Colonic mucosa (tissue), 4 donors: ENCODE results near the gene OPN4. TPM values are rescaled to one million over a fixed set of nuclear protein-coding genes. Genes with fewer than 3 reads are reported as not detected.
A peak's percentile ranks its signal among the peaks of the same experiment; 100 is the strongest.

Experiments used
- DNase-seq: peaks from one replicate; pipeline ENCODE4 v3.0.0-alpha.2; 2020
- H3K27ac ChIP-seq: fragments of 200-600 bp; one replicate; pipeline ENCODE4 v1.8.0; 2021
- H3K27me3 ChIP-seq: fragments of 200-600 bp; one replicate; pipeline ENCODE4 v1.8.0; 2021
- H3K36me3 ChIP-seq: fragments of 200-600 bp; one replicate; pipeline ENCODE4 v1.8.0; 2021
- H3K4me1 ChIP-seq: fragments of 200-600 bp; one replicate; pipeline ENCODE4 v1.8.0; 2021; ENCODE audit warnings: mild to moderate bottlenecking
- H3K4me3 ChIP-seq: fragments of 200-600 bp; one replicate; pipeline ENCODE4 v1.8.0; 2021
- H3K9ac ChIP-seq, 2 donors: one replicate each; pipeline ENCODE4 v1.7.0; 2013; ENCODE audit warnings: control low read depth in 2 of 2, low read depth in 2 of 2, low read length in 2 of 2
- H3K9me3 ChIP-seq: fragments of 200-600 bp; one replicate; pipeline ENCODE4 v1.8.0; 2021
- CTCF ChIP-seq: fragments of 200-600 bp; IDR thresholded peaks from one replicate; pipeline ENCODE4 v1.8.0; 2022; ENCODE audit warnings: antibody characterized with exemption, mild to moderate bottlenecking
- intact Hi-C: fragments of 100-400 bp; cut with DNase I; formaldehyde crosslinking; loops from one replicate; pipeline ENCODE4 v1.14.1; 2022
- total RNA-seq, 2 donors: library from RNA; stranded (reverse); fragmentation: NEBNext Ultra II Directional in 1 of 2; extraction: Animal tissue kit (Norgen Biotek cat#: 25700) in 1 of 2; gene quantifications; one replicate each; pipeline ENCODE4 v1.2.1, GENCODE V29; 2021
- donor health status: healthy.
- donor health status: DM: no; HTN: no; CAD: no.
- donor health status: DM: no; HTN: no; CAD: no.

OPN4 gene
- total RNA-seq, 2 donors from 2014 or later = not detected

DNA sequence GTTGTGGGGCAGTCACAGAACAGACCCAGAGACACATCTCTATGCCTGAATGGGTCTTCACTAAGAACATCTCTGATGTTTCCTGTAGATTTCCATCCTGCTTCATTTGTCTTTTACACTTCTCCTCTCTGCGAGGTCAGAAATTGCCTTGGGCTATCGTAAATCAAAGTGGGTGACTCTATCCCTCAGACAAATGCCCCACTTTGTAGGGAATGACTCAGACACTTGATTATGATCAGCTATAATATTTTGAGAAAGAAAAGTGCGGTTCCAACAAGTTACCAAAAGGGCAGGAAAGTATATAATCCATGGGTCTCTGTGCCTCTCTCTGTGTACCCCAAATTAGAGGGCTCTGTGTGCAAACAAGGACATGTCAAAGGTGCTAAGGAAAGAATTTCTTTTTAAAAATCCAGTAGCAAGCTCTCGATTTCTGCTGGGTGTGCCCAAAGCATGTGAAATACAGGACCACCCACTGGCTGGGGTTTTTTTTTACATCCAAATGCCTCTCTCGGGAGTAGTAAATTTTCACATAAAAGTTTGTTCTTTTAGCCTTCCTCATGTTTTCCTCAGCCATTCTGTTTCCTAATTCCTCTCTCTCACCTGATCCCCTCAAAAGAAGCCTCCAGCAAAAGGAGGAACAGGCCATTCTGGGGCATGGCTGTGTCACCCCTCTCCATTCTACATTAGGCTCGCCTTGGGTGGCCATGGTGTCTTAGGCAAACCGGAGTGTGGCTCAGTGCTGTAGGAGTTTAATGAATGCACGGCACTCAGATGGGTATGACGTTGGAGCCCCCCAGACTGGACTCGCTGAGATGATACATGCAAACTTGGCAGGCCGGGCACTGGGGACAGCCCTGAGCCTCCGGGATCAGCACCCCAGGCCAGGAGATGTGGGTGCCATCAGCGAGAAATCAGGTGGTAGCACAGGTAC is 6.3 kb upstream of the OPN4 start:
- Histone ChIP-seq H3K9ac (no peak overlapping the region), H3K36me3 (no peaks in the 10 kb centered on the region), H3K4me1 (peaks cover 8% of the 10 kb centered on the region), H3K27ac (no peak overlapping the region), H3K9me3 (no peaks in the 10 kb centered on the region), H3K27me3 (no peaks in the 10 kb centered on the region), H3K4me3 (no peak overlapping the region)
- intact Hi-C loops = no loop called here
- no peak for TF ChIP-seq CTCF
- DNase-seq = no peak

DNA sequence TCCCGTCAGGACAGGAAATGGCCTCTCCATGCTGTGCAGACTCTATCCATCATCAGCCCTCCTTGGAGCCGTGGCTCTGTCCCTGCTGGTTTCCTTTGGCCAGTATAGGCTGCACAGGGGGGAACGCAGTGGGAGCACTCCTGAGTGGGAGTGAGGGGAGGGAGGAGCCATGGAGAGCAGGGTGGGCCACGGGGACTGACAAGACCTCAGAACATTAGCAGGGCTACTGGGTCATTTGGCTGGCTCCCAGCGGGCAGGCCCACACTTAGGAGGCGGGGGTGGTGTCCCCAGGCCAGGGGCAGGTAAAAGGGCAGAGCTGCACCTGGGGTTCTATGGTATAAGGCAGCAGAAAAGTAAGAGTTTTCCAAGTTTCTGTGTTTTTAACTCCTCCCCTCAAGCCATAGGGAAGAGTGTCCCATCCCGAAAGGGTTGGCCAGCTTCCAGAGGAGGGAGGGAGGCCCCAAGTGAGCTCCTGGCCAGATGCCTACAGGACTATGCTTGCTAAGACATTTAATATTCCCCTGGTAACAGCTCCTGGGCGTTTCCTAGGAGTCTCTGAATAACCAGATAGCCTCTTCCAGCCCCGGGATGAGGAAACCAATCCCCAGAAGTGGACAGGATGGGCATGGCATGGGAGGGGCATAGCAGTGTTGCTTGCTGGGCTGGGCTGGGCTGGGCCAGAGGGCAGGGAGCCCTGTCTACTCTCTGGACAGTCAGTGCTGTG is 5.5 kb upstream of the OPN4 start:
- no peak overlapping the region for H3K9ac ChIP-seq
- intact Hi-C loops = no loop called here
- no peaks in the 10 kb centered on the region for H3K9me3 ChIP-seq
- H3K4me3 ChIP-seq = no peak overlapping the region
- TF ChIP-seq CTCF = no peak
- H3K4me1 ChIP-seq = peaks cover 8% of the 10 kb centered on the region
- no peaks in the 10 kb centered on the region for H3K36me3 ChIP-seq
- peak; percentile 80 for DNase-seq
- H3K27ac ChIP-seq = no peak overlapping the region
- no peaks in the 10 kb centered on the region for H3K27me3 ChIP-seq

GRCh38 chr10:86649471-86650150 is 4.7 kb upstream of the OPN4 start:
- Histone ChIP-seq H3K36me3 (no peaks in the 10 kb centered on the region), H3K4me1 (peaks cover 8% of the 10 kb centered on the region), H3K27ac (no peak overlapping the region), H3K4me3 (no peak overlapping the region), H3K9ac (no peak overlapping the region), H3K9me3 (no peaks in the 10 kb centered on the region), H3K27me3 (no peaks in the 10 kb centered on the region)
- intact Hi-C loops = no loop called here
- no peak for DNase-seq
- no peak for TF ChIP-seq CTCF

GRCh38 chr10:86650151-86650550 is 4.2 kb upstream of the OPN4 start:
- Histone ChIP-seq H3K4me1 (peaks cover 8% of the 10 kb centered on the region), H3K27ac (no peak overlapping the region), H3K9ac (no peak overlapping the region), H3K9me3 (no peaks in the 10 kb centered on the region), H3K27me3 (no peaks in the 10 kb centered on the region), H3K4me3 (no peak overlapping the region), H3K36me3 (no peaks in the 10 kb centered on the region)
- intact Hi-C loops = no loop called here
- no peak for DNase-seq
- no peak for TF ChIP-seq CTCF

- no peak for TF ChIP-seq CTCF
- Histone ChIP-seq H3K4me1 (peaks cover 8% of the 10 kb centered on the region), H3K9ac (no peak overlapping the region), H3K36me3 (no peaks in the 10 kb centered on the region), H3K9me3 (no peaks in the 10 kb centered on the region), H3K4me3 (no peak overlapping the region), H3K27me3 (no peaks in the 10 kb centered on the region), H3K27ac (no peak overlapping the region)
- no peak for DNase-seq
- intact Hi-C loops = no loop called here
Observed at GRCh38 chr10:86651021-86651471, 3.3 kb upstream of the OPN4 start.
